Measurements from ENCODE around the gene BCL6B. TPM values are rescaled to one million over a fixed set of nuclear protein-coding genes. Genes with fewer than 3 reads are reported as not detected.

BCL6B gene
- total RNA-seq, 1 experiment from 2014 or later, result 0.57 TPM

- H3K9ac ChIP-seq (ENCODE audit: low read length), result peak overlapping the region; percentile 98
- no peaks in the 10 kb centered on the region for H4K20me1 ChIP-seq (ENCODE audit: insufficient read depth)
- ATAC-seq (no peak), DNase-seq (ENCODE audit: low read depth, low spot score) (no peak)
- peaks cover 11 to 25% of the 10 kb centered on the region in 2 experiments; a peak in 3 of 4 replicates for H3K4me1 ChIP-seq (ENCODE audit: control insufficient read depth in 1 of 2, insufficient read depth in 2 of 2, low read length in 2 of 2)
- H3K27ac ChIP-seq (ENCODE audit: low read depth, low read length), result peak overlapping the region; percentile 94
- peaks cover 56% of the 10 kb centered on the region for H3K79me2 ChIP-seq (ENCODE audit: insufficient read depth, low read length)
- POLR2A ChIA-PET, result interaction anchor here (0.7 to 1.2 kb wide), 2 partner anchors 12 to 24 kb away, joined by 3 to 5 read pairs; partner anchors contain the start of gene SLC16A13
- H3K27me3 ChIP-seq (ENCODE audit: insufficient read depth, low read length), result no peaks in the 10 kb centered on the region
- TF ChIP-seq EZH2 (IDR thresholded peaks at IDR 0.05) (no peak), CTCF (IDR thresholded peaks at IDR 0.05 in 2 of 3, conservative IDR thresholded peaks at IDR 0.05 in 1 of 3; ENCODE audit: borderline replicate concordance in 1 of 3, insufficient read depth in 1 of 3, low read depth in 2 of 3, low read length in 2 of 3) (no peak), EGR1 (IDR thresholded peaks at IDR 0.05; ENCODE audit: low read depth) (no peak), ZNF274 (IDR thresholded peaks at IDR 0.05; ENCODE audit: low read depth, low read length) (no peak), ATF3 (IDR thresholded peaks at IDR 0.05) (no peak), YY1 (IDR thresholded peaks at IDR 0.05; ENCODE audit: extremely low read depth, insufficient replicate concordance, low read depth, low read length) (no peak), SIN3A (IDR thresholded peaks at IDR 0.05; ENCODE audit: low read depth) (no peak), ZBTB33 (IDR thresholded peaks at IDR 0.05; ENCODE audit: extremely low read depth, insufficient replicate concordance, low read length) (no peak), POLR2A (IDR thresholded peaks at IDR 0.05; ENCODE audit: borderline replicate concordance, extremely low read depth, insufficient read depth, insufficient read length) (no peak), SP1 (IDR thresholded peaks at IDR 0.05; ENCODE audit: low read depth) (no peak), MAX (IDR thresholded peaks at IDR 0.05) (no peak), CBX3 (IDR thresholded peaks at IDR 0.05; ENCODE audit: low read depth) (no peak), RAD21 (IDR thresholded peaks at IDR 0.05; ENCODE audit: low read depth) (no peak), FOSL1 (IDR thresholded peaks at IDR 0.05; ENCODE audit: low read depth) (no peak), EZH2phosphoT487 (IDR thresholded peaks at IDR 0.05; ENCODE audit: borderline replicate concordance) (no peak), ELF1 (IDR thresholded peaks at IDR 0.05; ENCODE audit: borderline replicate concordance, low read depth) (no peak), REST (IDR thresholded peaks at IDR 0.05; ENCODE audit: low read depth) (no peak), JUND (IDR thresholded peaks at IDR 0.05) (no peak), POLR2AphosphoS5 (IDR thresholded peaks at IDR 0.05; ENCODE audit: low read depth, low read length) (no peak)
- intact Hi-C loops (cut with micrococcal nuclease), result no loop called here
- peak overlapping the region; percentile 61 to 74 for H3K4me3 ChIP-seq (replicated peaks in 1 of 2; ENCODE audit: low read depth in 1 of 2, low read length in 2 of 2)
- H3K9me3 ChIP-seq (ENCODE audit: control insufficient read depth in 1 of 2, insufficient read depth in 1 of 2, low read depth in 1 of 2, low read length in 2 of 2), result no peaks in the 10 kb centered on the region
- H3K36me3 ChIP-seq (ENCODE audit: control insufficient read depth in 1 of 2, insufficient read depth in 2 of 2, low read length in 2 of 2), result no peaks in the 10 kb centered on the region
- H3K9me2 ChIP-seq (ENCODE audit: insufficient read depth), result no peaks in the 10 kb centered on the region
- BruUV-seq (replicated peaks), result TSS peak; percentile 76
- no peak overlapping the region for H2AFZ ChIP-seq (ENCODE audit: low read depth, low read length, poor library complexity, severe bottlenecking)
- RAD21 ChIA-PET (ENCODE audit: low non-redundant PET in 1 of 2, low total read pairs in 2 of 2, uncharacterized antibody in 2 of 2, unreplicated experiment in 2 of 2), result no interaction called here
- CTCF ChIA-PET, result interaction anchor here (0.9 kb wide), 1 partner anchor 168 kb away, joined by 3 read pairs; no protein-coding TSS in a partner anchor
- H3K4me2 ChIP-seq (ENCODE audit: low read length), result peak overlapping the region; percentile 100
These were observed 11.0 kb upstream of the BCL6B start for GRCh38 chr17:7011942-7012254.
